ENCODE data around the gene STK31.
A peak's percentile ranks its signal among the peaks of the same experiment; 100 is the strongest.
"Not testable (repeated sequence)": the region's sequence is repeated elsewhere in the genome, so short reads cannot be mapped to it uniquely, and the experiment has no call there.

The STK31 gene, protein sequence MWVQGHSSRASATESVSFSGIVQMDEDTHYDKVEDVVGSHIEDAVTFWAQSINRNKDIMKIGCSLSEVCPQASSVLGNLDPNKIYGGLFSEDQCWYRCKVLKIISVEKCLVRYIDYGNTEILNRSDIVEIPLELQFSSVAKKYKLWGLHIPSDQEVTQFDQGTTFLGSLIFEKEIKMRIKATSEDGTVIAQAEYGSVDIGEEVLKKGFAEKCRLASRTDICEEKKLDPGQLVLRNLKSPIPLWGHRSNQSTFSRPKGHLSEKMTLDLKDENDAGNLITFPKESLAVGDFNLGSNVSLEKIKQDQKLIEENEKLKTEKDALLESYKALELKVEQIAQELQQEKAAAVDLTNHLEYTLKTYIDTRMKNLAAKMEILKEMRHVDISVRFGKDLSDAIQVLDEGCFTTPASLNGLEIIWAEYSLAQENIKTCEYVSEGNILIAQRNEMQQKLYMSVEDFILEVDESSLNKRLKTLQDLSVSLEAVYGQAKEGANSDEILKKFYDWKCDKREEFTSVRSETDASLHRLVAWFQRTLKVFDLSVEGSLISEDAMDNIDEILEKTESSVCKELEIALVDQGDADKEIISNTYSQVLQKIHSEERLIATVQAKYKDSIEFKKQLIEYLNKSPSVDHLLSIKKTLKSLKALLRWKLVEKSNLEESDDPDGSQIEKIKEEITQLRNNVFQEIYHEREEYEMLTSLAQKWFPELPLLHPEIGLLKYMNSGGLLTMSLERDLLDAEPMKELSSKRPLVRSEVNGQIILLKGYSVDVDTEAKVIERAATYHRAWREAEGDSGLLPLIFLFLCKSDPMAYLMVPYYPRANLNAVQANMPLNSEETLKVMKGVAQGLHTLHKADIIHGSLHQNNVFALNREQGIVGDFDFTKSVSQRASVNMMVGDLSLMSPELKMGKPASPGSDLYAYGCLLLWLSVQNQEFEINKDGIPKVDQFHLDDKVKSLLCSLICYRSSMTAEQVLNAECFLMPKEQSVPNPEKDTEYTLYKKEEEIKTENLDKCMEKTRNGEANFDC

DNA sequence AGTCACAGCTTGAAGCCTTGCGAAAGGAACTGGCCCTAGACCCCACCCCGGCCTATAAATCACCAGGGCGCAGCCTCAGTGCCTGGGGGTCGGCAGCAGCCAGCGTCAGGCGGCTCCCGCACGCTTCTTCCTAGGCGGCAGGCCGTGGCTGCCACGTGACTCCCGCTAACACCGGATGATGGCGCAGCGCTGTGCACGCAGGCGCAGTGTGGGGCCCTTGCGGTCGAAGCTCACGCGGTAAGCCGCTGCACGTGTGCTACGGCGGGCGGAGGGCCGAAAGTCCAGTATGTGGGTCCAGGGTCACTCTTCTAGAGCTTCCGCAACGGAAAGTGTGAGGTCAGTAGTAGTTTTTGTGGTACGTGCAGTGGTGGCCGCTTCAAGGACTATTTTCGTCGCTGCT is at the start of gene STK31:
Gene STK31, plus strand, starts transcription at position 220 of the 400 bp plus-strand sequence. Its CDS starts 67 bp downstream, at position 287.
- no peak for DNase-seq

DNA sequence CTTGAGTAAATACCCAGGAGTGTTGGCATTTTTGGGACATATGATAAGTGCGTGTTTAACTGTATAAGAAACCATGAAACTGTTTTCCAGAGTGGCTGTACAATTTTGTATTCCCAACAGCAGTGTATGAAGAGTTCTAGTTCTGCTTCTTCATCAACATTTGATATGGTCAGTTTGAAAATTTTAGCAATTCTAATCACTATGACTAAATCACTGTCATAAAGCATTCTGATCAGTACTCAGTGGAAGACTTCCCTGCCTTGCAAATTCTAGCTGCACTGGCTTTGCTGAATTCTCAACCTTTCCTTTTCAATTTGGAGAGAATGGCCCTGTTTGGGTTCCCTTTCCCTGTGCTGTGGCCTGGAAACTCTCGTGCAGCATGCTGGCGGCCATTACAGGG is 48.6 kb upstream of the STK31 start:
- DNase-seq: no peak

DNA sequence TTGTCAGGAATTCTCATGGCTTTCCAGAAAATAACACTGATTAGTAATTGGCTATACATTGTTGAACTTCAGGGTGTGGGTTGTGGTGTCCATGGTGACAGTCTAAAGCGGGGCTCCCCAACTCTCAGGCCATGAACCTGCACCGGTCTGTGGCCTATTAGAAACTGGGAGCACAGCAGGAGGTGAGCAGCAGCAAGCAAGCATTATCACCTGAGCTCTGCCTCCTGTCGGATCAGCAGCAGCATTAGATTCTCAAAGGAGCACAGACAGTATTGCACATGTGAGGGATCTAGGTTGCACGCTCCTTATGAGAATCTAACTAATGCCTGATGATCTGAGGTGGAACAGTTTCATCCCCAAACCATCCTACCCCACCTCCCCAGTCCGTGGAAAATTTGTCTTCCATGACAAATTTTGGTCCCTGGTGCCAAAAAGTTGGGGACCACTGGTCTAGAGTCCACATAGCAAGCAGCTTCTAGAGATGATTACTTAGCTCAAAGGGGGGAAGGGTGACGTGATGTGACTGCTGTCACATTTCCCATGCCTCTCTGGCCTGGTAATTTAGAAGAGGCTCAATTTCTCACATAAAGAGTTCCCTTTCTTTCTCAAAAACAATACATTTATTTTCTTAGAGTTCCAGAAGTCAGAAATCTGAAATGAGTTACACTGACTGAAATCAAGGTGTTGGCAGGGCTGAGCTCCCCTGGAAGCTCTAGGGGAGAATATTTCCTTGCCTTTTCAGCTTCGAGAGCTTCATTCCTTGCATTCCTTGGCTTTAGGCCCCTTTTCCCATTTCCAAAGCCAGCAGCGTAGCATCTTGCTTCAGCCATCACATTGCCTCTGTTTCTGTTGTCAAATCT is 47.7 kb upstream of the STK31 start:
- no peak for DNase-seq

DNA sequence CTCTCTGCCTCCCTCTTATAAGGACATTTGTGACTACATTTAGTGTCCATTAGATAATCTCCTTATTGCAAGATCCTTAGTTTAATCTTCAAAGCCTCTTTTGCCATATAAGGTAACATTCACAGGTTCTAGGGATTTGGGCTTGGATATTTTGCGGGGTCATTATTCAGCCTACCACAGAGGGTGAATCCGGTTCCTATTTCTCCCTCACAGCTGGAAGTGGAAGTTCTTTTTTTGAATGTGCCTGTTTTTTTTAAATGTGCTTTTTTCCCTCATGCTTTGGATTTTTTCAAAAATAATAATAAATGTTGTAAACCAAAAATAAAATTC is 47.1 kb upstream of the STK31 start:
- no peak for DNase-seq

DNA sequence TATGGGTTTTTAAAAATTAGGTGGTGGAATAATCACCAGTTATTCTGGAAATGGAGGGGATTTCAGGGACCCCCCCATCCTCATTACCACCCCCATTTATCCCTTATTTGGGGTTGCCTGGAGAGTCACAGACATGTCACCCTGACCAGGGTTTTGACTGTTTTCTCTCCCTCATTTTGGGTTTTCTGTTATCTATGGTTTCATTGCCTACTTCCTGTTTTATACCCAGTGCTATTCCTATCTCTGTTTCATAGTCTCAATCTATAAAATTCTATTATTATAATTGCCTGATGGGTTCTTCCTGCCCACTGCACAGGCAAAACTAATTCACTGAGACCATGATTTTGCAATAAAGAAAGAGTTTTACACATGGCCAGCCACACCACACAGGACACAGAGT is 45.9 kb upstream of the STK31 start:
- DNase-seq: no peak

DNA sequence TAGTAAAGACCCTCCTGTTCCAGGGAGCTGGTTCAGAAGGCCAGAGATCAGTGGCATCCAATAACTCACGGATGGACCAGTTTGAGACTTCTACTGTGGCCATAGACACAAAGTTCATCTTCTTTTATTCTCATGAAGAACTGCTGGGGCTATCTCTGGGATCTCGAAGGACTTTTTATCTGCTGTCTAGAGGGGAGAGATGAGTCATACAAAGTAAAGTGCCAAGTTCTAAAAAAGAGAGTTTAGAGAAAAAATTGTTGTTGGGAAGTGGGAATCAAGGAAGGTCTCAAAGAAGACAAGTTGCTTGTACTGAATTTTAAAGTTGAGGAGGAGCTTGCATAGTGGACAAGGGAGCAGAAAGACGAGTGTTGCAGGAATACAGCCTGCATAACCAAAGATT is 38.0 kb upstream of the STK31 start:
- DNase-seq: no peak

DNA sequence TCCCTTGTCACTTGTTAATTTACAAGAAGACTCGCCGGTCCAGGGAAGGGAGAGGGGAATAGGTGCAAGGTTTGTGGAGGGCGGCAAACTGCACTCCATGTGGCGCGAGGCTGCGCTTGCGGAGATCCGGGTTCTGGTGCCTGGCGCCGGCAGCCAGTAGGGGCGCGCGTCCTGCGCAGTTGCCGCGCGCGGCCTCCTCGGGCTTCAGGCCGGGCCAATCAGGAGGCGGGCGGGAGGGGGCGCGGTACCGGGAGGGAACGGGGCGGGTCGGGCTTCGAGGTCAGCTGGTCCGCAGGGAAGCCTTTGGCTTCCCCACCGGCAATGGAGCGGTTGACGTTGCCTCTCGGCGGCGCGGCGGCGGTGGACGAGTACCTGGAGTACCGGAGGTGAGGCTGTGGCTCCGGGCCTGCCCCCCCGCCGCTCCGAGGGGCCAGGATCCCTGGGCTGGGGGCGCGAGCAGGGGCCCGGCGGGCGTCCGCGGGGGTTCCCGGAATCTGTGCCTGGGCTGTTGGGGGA is 30.1 kb upstream of the STK31 start, which contains the start of gene FAM221A:
Gene FAM221A, plus strand, starts transcription at position 302 of the 516 bp plus-strand sequence. Its CDS starts 20 bp downstream, at position 322.
- peak; percentile 74 for DNase-seq

DNA sequence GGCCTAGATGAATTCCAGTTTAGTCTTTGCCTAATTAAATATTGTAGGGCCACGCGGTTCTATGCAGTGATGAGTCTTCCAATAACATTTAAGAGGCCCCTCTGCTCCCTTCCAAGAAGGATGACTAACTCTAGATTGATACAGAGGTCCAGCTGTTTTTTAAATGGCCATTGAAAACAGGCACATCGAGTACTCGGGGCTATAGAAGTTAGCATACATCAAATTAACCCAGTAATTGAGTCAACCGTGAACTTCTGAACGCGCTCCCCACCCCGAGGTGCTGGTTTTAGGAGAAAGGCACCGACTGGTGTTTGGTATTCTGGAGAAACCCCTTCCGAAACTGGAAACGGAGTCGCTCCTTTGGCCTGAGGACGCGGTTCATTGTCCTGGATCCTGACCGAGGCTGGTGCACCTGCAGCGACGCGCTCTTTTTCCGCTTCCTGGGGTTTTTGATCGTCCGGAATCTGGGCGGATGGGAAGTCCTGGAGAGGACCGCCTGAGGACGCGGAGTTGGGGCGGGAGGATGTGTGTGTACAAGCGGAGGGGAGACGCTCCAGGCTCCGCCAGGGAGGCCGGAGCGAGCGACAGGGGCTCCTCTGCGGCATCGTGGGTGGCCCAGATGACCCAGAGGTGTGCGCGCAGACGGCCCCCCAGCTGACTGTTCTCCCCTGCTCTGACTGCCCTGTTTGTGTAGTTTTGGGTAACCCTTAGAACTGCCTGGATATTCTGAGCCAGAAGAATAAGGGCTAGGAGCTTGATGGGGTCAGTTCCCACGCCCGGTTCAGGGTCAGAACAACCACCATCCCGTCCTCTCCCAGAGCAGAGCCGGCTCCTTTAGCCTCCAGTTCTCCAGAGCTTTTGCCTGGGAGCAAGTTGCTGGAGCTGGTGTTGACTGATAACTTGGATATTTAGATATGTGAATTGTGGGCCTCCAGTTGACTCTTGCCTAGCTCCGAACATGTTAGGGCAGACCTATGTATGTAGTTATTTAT is 29.3 kb upstream of the STK31 start:
- DNase-seq: peak; percentile 32

DNA sequence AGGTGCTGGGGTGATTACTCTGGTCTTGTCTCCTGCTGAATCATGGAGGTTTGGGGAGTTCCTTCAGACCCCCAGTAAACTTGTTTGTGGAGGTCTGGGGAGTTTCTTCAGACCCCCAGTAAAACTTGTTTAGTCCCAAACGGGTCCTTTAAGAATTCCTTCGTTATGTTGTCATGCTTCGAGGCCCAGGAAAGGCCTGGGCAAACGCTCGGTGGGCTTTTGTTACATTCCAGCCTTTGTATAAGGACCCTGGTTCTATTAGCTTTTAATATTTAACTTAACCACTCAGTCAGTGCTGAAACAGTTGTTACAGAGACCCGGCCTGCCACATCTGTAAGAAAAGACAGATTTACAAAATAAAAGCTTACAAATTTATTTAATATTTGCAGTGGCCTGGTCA is 26.0 kb upstream of the STK31 start:
- not testable (repeated sequence) for DNase-seq

DNA sequence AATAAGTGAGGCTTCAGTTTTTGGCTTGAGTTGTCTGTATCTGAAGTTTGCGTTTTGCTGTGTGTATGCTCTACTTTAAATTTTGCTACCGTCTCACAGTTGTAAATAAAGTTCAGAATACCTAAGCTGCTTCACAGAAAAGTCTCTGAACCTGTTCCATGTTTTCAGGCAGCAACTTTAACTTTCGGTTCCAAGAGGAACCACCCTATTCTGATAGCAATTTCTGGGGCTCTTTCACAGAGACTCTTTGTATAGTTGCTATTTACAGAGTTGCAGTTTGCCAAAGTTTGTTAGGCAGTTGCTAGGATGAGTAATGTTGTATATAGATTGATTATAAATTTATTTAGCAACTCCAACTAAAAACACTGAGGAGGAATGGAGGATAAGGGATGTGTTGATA is 24.3 kb upstream of the STK31 start:
- no peak for DNase-seq

DNA sequence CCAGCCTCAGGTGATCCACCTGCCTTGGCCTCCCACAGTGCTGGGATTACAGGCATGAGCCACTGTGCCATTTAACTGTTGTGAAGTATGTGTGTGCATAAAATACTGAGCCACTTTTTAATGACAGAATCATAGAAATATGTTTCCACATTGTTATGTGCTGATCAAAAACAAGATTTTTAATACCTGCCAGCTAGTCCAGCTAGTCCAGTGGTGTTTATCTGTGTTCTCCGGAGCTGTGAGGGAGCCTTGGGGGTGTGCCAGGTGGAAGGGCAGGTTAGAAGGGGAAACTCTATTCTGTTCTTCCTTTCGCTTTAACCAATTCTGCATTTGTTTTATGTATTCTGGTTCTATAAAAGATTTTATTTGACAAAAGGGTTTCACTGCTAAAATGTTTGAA is 23.0 kb upstream of the STK31 start:
- DNase-seq: no peak

DNA sequence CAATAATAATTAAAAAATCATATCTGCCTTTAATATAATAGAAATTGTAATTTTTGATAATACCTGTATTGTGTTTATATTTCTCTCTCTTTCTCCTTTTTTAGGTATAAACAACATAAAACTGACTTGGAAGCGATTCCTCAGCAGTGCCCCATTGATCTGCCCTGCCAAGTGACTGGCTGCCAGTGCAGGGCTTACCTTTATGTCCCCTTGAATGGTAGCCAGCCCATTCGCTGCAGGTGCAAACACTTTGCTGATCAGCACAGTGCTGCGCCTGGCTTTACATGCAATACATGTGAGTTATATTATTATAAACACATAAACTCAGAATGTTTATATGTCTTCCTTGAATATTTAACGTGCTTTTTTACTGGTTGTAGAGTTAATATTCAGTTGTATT is 20.9 kb upstream of the STK31 start:
- DNase-seq: no peak

DNA sequence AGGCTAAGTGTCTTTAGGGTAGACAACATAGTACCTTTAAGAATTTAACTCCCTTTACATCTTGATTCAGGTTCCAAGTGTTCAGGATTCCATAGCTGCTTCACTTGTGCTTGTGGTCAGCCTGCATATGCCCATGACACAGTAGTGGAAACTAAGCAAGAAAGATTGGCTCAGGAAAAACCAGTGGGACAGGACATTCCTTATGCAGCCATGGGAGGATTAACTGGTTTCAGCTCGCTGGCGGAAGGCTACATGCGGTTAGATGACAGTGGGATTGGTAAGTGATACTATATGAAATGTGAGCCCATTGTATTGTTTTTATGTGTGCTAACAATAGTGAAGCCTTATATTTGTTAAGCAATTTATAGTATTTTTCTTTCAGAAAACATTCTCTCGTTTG is 18.7 kb upstream of the STK31 start:
- no peak for DNase-seq

DNA sequence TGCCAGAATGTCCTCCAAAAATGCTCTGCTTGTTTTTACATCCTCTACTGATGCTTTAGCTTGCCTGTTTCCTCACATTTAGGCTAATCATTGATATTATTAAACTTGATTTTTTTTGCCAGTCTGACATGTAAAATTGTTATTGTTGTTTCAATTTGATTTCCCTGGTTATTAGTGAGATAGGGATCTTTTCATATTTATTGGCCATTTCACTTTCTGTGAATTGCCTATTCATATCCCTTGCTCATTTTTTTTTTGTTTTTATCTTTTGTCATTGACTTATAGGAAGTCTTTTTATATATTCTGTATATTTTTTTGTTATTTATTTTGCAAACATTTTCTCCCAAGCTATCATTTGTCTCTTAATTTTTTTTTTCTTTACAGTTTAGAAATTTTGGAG is 16.8 kb upstream of the STK31 start:
- DNase-seq: no peak

DNA sequence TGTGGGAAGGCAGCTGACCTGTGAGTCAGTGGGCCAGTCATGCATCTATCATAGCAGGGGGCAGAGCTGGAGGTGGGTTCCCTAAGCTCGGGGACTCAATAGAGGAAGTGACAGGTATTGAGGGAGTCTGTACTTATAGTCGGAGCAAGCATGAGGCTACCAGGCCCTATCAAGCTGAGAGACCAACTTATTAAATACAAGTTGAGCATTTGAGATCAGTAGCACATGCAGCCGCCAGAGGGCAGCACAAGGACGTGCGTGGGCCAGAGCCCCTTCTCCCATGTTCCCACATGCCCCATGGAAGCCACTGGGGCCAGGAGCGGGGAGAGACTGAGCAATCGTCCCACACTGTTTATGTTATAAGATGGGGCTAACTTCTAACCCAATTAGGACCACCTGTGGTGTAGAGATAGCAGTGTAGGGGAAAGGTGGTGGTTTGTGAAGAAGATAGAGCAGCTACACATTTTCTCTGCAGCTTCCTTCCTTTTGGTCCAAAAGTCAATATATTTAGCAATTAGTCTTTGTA is 13.0 kb upstream of the STK31 start:
- peak; percentile 28 for DNase-seq

DNA sequence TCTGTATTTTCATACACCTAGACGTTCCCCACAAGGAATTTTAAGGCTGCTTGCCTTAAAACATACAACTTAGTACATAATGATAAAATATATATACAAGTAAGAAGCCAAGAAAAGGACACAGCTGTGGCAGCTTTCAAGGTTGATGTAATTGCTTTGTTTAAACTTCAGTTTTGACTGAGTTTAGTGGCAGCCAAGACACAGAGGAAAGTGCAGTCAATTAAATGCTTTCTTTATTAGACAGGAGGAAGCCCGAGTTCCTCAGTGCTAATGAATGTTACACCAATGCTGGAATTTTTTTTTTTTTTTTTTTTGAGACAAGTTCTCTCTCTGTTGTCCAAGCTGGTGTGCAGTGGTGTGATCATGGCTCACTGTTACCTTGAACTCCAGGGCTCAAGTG is 11.2 kb upstream of the STK31 start:
- no peak for DNase-seq

DNA sequence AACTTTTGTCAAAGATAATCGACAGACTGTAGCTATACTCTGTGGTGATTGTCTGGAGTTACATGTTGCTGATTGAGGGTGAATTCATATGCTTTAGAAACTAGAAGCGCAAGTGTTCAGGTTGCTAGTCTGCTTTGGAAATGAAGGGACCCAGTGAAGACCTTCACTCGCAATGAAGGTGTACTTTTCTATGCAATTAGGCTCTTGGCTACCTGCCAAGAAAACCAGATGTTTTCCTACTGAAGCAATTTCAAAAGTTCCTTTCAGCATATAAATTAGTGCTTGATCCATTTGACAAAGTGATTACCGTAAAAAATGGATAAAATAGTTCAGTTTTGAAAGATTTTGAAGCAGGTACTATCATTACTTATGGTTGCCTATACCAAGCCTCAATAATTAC is 10.0 kb upstream of the STK31 start:
- no peak for DNase-seq

DNA sequence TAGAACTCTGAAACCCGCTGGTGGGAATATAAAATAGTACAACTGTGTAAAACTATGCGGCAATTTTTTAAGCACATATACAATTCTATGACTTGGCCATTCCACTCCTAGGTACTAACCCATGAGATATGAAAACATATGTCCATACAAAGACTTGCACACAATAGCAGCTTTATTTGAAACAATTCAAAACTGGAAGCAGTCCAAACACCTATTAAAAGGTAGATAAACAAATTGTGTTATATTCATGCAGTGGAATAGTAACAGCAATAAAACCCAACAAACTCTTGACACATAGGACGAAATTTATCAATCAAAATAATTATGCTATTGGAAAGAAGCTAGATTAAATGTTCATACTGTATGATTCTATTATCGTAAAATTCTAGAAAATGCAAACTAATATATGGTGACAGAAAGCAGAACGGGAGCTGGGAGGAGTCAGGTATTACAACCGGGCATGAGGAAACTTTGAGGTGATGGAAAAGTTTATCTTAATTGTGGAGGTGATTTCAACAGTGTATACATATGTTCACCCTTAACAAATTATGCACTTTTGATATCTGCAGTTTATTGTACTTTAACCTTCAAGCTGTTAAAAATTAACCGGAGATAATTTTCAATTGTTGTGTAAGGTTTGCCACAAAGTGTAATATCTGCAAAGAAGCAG is 803 bp upstream of the STK31 start:
- DNase-seq: no peak

DNA sequence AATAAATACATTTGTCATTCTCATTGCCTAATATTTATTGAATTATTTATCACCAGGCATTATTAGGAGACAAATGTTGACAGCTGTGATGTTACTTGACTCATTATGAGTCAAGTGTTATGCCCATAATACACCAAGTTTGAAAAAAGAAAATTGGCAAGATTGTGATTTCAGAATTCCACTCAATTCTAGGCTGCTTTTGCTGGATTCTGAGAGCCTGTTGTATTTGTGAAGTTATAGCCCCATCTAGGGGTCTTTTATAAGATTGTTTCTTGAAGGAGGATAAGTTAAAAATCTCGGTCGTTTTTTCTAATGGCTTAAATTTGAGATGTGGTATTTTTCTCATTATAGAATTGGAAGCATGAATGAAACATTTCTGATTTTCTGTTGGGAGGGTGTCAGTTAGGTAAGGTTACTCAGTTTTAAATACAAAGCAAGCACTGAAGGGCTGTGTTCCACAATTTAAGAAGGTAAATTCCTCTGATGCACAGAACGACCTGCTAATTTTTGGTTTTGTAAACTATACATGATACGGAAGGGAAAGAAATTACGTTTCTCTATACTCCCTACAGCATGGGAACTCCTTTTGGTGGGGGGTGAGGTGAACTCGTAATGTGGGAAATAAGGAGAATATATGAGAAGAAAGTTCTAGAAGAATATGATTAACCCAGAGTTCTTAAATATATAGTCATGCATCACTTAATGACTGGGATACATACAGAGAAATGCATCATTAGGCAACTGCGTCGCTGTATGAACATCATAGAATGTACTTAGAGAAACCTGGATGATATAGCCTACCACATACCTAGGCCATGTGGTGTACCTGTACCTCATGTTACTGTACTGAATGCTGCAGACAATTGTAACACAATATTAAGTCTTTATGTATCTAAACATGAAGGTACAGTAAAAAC is 2.6 kb downstream of the STK31 start:
- no peak for DNase-seq

Measured in activated effector memory CD4-positive, alpha-beta T cell treated with Interleukin-2 at 50 U/mL for 16 hours (primary cell).